OCI-LY3 (cell line): ENCODE measurements around the gene SASH1.

Source experiments
- CTCF ChIP-seq: fragments of 200-600, 300-600 bp; sonication (generic); IDR thresholded peaks from 2 replicates; pipeline ENCODE4 v1.5.1; 2014; ENCODE audit warnings: antibody characterized with exemption, low read length, low read depth
- EZH2phosphoT487 ChIP-seq: fragments of 200-600 bp; shearing (Covaris generic); IDR thresholded peaks from 2 replicates; pipeline ENCODE4 v1.6.1; 2018; ENCODE audit warnings: antibody characterized with exemption, mixed run types, low read depth

- no peak for TF ChIP-seq CTCF
- TF ChIP-seq EZH2phosphoT487: no peak
These were observed 174.8 kb downstream of the SASH1 start for GRCh38 chr6:148517470-148517869.
